HG03135 (cell line): ENCODE data around the gene ZDHHC19.
"Not testable (repeated sequence)": the region's sequence is repeated elsewhere in the genome, so short reads cannot be mapped to it uniquely, and the experiment has no call there.

ENCODE experiments used
- ATAC-seq: cut with Tn5 transposase; IDR thresholded peaks from one replicate; pipeline ENCODE4 v1.9.1; 2021; ENCODE audit warnings: mild to moderate bottlenecking, moderate library complexity; ENCODE audit not compliant: unreplicated experiment

ZDHHC19 gene

GRCh38 chr3:196179380-196180308 lies 31.6 kb downstream of the ZDHHC19 start:
- ATAC-seq: peak; percentile 62

- no peak for ATAC-seq
Observed at GRCh38 chr3:196178993-196179379, 32.2 kb downstream of the ZDHHC19 start.

DNA sequence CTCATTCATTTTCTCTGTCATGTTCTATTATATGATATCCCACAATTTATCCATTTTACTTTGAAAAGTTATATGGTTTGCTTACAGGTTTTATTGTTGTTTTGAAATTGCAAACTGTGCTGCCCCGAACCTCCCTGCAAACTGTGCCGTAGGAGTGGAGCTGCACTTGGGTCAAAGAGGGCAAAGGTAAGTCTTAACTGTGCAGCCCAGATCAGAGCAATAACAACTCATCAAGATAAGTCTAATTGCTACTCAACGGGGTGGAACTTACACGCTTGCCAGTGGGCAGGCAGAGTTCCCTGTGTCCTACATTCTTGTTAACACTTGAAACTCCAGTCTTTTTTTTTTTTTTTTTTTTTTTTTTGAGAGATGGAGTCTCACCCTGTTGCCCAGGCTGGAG lies 33.2 kb downstream of the ZDHHC19 start:
- ATAC-seq: no peak

DNA sequence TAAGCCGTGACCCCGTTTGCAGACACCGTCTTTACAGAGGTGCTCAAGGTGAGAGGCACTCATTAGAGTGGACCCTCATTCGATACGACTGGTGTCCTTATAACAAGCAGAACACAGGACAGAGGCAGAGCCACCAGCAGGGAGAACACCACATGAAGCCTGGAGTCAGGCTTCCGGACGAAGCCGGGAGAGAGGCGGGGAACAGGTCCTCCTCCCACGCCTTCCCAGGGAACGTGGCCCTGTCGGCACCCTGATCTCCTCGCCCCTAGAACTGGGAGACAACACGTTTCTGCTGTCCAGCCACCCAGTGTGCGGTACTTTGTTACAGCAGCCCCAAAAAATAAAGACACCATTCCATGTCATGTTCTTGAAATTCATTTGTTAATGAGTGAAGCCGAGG lies 33.6 kb downstream of the ZDHHC19 start:
- ATAC-seq: no peak

- ATAC-seq: no peak
Observed at GRCh38 chr3:196175722-196176121, 35.5 kb downstream of the ZDHHC19 start.

DNA sequence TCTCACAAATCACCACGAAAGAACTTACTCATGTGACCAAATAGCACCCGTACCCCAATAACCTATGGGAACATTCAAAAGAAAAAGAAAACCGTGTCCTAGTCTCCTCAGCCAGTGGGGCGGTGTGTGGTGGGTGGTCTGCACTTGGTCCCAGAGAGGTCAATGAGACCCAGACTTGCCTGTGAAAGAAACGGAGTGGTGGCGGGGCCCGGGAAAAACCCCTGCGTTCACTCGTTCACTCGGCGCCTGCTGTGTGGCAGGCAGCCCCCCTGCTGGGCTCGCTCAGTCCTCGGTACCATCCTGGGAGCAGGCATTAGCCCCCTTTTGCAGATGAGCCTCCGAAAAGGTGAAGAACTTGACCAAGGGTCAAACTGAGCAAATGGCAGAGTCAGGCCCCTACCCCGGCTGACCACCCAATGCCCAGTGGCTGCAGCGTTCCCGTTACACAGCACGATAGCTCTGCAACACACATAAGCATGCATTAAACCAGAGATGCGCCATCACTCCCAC lies 36.0 kb downstream of the ZDHHC19 start:
- ATAC-seq: no peak

DNA sequence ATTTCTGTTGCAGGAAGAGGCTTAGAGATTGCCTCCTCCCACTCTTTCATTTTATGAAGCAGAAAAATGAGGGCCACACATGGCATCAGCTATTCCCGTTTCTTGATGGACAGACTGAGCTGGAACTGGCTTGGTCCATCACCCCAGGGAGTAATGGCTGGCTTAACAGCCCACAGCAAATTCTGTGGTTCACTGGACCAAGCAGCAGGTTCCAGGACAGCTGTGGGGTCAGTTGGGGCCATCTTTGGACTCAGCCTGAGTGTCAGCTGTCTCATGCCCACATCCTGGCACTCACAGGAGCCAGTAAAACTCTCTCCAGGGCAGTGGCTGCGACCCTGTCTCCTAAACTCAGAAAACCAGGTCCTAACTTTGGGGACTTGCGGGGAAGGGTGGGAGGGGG lies 36.5 kb downstream of the ZDHHC19 start:
- no peak for ATAC-seq

GRCh38 chr3:196170296-196170695 lies 40.9 kb downstream of the ZDHHC19 start:
- not testable (repeated sequence) for ATAC-seq

GRCh38 chr3:196169836-196170240 lies 41.4 kb downstream of the ZDHHC19 start:
- ATAC-seq: no peak

GRCh38 chr3:196168808-196169391 lies 42.3 kb downstream of the ZDHHC19 start:
- no peak for ATAC-seq

- no peak for ATAC-seq
Observed at GRCh38 chr3:196166741-196167140, 44.5 kb downstream of the ZDHHC19 start.

DNA sequence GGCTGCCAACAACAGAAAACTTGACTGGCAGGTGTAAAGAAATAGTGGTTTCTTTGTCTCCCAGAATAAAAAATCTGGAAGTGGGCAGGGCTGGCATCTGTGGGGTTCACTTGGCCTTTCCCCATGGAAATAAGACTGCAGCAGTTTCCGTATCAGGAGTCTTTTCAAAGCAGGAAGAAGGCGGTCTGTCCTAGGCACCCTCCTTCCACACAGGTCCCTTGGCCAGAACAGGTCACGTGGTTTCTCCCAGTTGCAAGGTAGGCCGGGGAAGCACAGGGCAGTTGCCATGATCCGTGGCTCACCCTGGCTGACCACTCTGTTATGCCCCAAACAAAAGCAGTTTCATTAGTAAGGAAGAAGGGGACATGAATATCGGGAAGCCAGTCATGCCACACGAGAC lies 45.4 kb downstream of the ZDHHC19 start:
- no peak for ATAC-seq

DNA sequence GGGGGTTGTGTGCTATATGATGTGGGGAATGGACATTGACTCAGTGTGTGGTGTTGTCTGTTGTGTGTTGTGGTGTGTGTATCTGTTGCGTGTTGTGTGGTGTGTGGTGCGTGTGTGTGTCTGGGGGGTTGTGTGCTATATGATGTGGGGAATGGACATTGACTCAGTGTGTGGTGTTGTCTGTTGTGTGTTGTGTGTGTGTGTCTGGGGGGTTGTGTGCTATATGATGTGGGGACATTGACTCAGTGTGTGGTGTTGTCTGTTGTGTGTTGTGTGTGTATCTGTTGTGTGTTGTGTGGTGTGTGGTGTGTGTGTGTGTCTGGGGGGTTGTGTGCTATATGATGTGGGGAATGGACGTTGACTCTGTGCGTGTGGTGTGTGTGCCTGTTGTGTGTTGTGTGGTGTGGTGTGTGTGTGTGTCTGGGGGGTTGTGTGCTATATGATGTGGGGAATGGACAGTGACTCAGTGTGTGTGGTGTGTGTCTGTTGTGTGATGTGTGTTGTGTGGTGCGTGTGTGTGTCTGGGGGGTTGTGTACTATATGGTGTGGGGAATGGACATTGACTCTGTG lies 46.1 kb downstream of the ZDHHC19 start:
- ATAC-seq: not testable (repeated sequence)

DNA sequence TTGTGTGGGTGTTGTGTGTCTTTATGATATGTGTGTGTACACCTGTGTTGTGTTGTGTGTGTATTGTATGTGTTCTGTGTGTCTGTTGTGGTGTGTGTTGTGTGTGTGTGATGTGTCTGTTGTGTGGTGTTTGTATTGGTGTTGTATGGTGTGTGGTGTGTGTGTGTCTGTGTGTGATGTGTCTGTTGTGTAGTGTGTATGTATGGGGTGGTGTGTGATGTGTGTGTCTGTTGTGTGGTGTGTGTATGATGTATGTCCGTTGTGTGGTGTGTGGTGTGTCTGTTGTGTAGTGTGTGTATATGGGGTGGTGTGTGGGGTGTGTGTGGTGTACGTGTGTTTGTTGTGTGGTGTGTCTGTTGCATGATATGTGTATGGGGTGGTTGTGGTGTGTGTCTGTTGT lies 46.6 kb downstream of the ZDHHC19 start:
- no peak for ATAC-seq

DNA sequence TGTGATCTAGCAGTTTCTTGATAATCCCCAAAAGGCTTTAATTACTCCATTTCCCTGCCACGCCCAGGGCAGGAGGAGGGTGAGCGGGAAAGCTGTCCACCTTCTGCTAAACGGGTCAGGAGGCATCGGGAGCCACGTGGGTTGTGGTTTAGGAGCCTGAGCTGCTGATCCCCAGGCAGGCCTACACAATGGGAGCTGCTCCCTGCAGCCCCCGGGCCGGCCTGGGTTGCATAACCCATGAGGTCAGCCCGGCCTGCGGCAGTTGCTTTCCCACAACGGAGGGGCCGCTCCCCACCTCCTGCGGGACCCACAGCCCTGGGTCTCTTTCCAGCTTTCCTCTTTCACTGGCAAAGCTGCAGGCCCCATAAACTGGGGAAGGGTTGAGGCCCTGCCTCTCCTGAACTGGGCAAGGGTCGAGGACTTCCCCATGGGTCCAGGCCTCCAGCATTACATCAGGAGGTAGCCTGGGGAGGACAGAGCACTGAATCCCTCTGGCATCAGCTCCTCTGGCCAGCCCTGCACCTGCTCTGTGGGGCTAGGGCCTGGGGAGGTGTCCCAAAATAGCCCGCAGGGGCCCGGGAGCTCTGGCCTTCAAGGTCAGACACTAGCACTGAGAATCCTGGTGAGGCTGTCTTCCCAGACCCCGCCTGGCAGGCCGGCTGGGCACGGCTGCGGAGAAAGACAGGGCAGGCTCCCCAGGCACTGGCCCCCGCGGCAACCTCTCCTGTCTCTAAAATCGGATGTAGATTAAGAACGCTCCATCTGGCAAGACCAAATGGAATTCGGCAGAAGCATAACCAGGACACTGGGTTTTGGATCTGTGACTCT lies 47.3 kb downstream of the ZDHHC19 start:
- ATAC-seq: no peak

DNA sequence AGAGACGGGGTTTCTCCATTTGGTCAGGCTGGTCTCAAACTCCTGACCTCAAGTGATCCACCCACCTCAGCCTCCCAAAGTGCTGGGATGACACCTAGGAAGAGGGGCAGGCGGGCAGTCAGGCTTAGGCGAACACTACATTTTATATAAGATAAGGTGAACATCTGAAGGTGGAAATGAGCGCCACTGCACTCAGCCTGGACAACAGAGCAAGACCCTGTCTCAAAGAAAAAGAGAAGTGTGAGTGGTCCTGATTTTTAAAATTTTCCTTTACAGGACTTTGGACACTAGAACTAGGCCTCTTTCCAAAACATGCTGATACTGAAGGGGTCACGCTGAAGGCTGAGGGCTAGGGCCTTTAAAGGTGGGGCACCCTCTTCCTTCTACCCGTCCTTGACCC lies 48.0 kb downstream of the ZDHHC19 start:
- ATAC-seq: no peak

DNA sequence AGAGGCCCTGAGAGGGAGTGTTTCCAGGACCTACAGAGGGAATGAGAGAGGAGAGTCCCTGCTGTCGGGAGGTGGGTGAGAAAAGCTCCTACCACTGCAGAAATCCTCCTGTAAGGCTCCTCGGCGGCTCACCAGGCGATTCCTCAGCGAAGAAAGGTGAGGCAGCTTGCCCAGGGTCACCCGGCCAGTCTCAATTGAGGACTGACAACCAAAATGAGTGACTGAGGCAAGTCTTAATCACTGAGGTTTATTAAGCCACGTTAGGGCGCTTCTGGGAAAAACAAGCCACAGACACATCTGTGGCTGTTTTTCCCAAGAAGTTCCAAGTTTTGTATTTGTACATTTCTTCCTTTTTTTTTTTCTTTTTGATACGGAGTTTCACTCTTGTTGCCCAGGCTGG lies 48.5 kb downstream of the ZDHHC19 start:
- no peak for ATAC-seq

DNA sequence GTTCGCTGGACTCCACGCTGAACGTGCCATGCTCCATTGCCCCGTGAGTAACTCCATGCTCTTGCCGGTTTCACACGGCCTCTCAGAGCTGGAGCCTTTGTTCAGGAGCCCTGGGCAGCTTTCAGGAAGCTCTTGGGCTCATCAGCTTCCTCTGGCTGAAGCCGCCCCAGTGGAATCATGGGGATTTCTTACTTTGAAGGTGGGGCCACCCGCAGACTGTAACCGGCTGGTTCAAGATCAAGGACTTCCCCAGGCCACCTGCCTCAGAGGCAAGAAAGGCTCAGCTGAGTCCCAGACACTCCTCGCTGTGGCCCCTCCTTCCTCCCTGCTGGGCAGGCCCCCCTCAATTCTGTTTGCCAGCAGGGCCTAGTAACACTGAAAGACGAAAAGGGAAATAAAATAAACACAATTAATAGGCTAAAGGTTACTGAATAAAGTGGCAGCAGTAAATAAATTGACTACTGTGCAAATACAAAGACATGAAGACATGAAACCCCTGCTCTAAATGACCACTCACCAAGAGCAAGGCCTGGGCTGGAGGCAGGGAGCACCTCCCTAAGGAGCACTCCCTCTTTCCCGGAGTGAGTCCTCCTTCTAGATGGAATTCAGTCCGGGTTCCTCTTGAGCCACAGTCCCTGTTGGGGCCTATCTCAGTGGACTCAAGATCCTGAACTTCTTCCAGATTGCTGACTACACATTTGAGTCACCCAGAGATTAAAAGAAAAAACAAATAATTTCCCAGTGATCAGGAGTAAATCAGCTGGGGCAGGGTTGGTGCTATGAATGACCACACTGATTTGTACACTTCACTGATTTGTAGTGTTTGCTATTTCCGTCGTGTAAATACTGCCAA lies 51.0 kb downstream of the ZDHHC19 start:
- ATAC-seq: peak; percentile 81

DNA sequence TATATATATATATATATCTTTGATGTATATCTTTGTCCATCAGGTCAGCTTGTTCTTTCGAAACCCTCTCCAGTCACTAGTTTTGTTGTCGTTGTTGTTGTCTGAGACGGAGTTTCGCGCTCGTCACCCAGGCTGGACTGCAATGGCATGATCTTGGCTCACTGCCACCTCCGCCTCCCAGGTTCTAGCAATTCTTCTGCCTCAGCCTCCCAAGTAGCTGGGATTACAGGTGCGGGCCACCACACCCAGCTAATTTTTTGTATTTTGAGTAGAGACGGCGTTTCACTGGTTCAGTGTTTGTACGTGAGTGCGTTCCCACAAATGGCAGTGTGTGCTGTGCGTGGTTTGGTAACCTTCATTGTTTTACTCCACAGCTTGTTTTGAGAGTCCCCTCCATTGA lies 51.7 kb downstream of the ZDHHC19 start:
- no peak for ATAC-seq

- no peak for ATAC-seq
Observed at GRCh38 chr3:196156160-196156559, 55.0 kb downstream of the ZDHHC19 start.
